ENCODE data around the gene DPYSL5. TPM values are rescaled to one million over a fixed set of nuclear protein-coding genes. Genes with fewer than 3 reads are reported as not detected.

DPYSL5 gene
- total and polyA plus RNA-seq, 9 of the 15 experiments (the other 6 are each of a cell fraction or from before 2014, with no cell fraction given), result 0.06 TPM; not detected in 8

DNA sequence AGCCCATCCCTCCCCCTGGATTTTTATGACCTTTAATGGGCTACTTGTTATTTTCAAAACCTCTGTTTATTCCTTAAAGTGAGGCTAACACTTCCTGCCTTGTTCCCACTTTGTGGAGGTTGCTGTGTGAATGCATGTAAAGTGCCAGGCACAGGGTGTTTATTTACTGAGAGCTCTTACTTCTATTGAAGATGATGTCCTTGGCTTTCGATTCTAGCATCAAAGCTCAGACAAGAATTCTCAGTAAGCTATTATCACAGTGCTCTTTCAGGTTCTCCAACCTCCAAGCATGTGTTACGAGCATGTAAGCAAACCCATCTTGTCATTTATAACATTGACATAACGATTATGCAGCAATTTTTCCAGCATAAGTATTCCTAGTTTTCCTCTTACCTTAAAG, 44.2 kb downstream of the DPYSL5 start:
- no peak overlapping the region for H3K4me3 ChIP-seq
- no peaks in the 10 kb centered on the region for H3K4me1 ChIP-seq (replicated peaks in 1 of 2; ENCODE audit: control insufficient read depth in 2 of 2, insufficient read depth in 2 of 2, low read length in 2 of 2)
- ChIA-PET POLR2A (interaction anchor here (1.3 kb wide), 1 partner anchor 14 kb away, joined by 3 read pairs; no protein-coding TSS in a partner anchor), CTCF (ENCODE audit: low intra/inter-chr PET ratio) (no interaction called here)
- H3K9ac ChIP-seq (ENCODE audit: insufficient read depth in 1 of 2, low read depth in 2 of 2, low read length in 2 of 2), result no peak overlapping the region
- H3K27me3 ChIP-seq (ENCODE audit: control insufficient read depth in 2 of 2, insufficient read depth in 2 of 2, low read length in 2 of 2), result peaks cover 30 to 34% of the 10 kb centered on the region in 2 experiments
- H4K20me1 ChIP-seq (replicated peaks; ENCODE audit: control insufficient read depth, insufficient read depth, low read length), result no peaks in the 10 kb centered on the region
- no peak overlapping the region for H3K4me2 ChIP-seq (ENCODE audit: insufficient read depth, low read length)
- in situ Hi-C loops (cut with MboI) (no loop called here), intact Hi-C loops (cut with micrococcal nuclease) (no loop called here)
- no peak overlapping the region for H2AFZ ChIP-seq (ENCODE audit: low read depth, low read length)
- BruUV-seq (replicated peaks), result no TSS peak
- no peak for FAIRE-seq
- no peaks in the 10 kb centered on the region for H3K79me2 ChIP-seq (ENCODE audit: control insufficient read depth, insufficient read depth, low read length)
- DNase-seq (ENCODE audit: extremely low read depth in 1 of 4, low spot score in 3 of 4), result no peak
- 2% methylated on average over 3 of the region's 3 CpGs for WGBS (ENCODE audit: insufficient coverage, low coverage, missing lambda C conversion rate)
- no peak for ATAC-seq
- H3K27ac ChIP-seq (ENCODE audit: extremely low read depth, low read depth, low read length), result no peak overlapping the region
- H3K36me3 ChIP-seq (ENCODE audit: control insufficient read depth, insufficient read depth, low read length), result no peaks in the 10 kb centered on the region
- H3K9me1 ChIP-seq (ENCODE audit: control insufficient read depth, insufficient read depth, low read length), result no peaks in the 10 kb centered on the region
- H3K9me3 ChIP-seq (replicated peaks; ENCODE audit: control insufficient read depth, insufficient read depth, low read depth, low read length), result no peaks in the 10 kb centered on the region; the same call in 1 of the 2 replicates
- TF ChIP-seq, protein P1, sequence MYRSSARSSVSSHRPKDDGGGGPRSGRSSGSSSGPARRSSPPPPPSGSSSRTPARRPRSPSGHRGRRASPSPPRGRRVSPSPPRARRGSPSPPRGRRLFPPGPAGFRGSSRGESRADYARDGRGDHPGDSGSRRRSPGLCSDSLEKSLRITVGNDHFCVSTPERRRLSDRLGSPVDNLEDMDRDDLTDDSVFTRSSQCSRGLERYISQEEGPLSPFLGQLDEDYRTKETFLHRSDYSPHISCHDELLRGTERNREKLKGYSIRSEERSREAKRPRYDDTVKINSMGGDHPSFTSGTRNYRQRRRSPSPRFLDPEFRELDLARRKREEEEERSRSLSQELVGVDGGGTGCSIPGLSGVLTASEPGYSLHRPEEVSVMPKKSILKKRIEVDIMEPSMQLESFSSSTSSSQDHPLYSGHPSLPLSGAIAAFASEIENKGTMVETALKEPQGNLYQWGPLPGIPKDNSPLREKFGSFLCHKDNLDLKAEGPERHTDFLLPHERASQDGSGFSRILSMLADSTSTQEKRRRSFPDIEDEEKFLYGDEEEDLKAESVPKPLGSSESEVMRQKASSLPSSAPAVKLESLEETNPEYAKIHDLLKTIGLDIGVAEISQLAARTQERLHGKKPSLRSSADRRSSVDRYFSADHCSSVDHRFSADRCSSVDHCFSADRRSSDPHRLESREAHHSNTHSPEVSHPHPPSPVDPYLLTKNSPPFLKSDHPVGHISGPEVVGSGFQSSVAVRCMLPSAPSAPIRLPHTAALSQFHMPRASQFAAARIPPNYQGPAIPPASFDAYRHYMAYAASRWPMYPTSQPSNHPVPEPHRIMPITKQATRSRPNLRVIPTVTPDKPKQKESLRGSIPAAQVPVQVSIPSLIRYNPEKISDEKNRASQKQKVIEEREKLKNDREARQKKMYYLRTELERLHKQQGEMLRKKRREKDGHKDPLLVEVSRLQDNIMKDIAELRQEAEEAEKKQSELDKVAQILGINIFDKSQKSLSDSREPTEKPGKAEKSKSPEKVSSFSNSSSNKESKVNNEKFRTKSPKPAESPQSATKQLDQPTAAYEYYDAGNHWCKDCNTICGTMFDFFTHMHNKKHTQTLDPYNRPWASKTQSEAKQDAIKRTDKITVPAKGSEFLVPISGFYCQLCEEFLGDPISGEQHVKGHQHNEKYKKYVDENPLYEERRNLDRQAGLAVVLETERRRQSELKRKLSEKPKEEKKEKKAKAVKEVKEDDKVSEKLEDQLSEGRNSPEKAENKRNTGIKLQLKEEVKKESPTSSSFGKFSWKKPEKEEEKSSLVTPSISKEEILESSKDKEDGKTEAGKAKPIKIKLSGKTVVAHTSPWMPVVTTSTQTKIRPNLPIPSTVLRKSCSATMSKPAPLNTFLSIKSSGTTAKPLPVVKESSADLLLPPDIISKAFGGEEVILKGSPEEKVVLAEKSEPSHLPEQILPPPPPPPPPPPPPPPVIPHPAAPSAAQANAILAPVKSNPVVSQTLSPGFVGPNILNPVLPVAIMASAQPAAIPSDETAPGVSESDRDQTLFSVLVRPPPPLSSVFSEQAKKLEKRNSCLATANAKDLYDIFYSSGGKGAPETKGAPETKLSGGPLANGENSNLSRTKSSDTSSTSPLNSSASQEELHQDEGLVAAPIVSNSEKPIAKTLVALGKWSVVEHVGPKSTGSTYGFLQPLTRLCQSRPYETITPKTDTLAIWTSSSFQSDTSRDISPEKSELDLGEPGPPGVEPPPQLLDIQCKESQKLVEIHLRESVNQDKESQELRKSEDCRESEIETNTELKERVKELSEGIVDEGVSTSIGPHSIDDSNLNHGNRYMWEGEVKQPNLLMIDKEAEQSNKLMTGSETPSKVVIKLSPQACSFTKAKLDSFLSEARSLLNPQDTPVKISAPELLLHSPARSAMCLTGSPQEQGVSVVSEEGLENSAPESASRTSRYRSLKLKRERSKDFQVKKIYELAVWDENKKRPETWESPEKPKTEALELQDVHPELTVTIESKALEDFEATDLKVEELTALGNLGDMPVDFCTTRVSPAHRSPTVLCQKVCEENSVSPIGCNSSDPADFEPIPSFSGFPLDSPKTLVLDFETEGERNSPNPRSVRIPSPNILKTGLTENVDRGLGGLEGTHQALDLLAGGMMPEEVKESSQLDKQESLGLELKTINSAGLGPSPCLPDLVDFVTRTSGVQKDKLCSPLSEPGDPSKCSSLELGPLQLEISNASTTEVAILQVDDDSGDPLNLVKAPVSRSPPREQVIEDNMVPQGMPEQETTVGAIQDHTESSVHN (IDR thresholded peaks at IDR 0.05; ENCODE audit: borderline replicate concordance in 1 of 2, low read depth in 1 of 2), result no peak
- TF ChIP-seq ZNF668 (CRISPR knock-in tag; IDR thresholded peaks at IDR 0.05) (no peak), ATF1 (CRISPR knock-in tag; IDR thresholded peaks at IDR 0.05) (no peak), ATF1 (tag; IDR thresholded peaks at IDR 0.05) (no peak), ZBTB12 (CRISPR knock-in tag; IDR thresholded peaks at IDR 0.05) (no peak), ZNF384 (IDR thresholded peaks at IDR 0.05; ENCODE audit: low read depth, low read length) (no peak), MCM2 (IDR thresholded peaks at IDR 0.05; ENCODE audit: low read depth) (no peak), ESRRB (CRISPR knock-in tag; IDR thresholded peaks at IDR 0.05; ENCODE audit: borderline replicate concordance) (no peak), RUNX1 (IDR thresholded peaks at IDR 0.05; ENCODE audit: low read depth) (no peak), ZNF699 (CRISPR knock-in tag; IDR thresholded peaks at IDR 0.05; ENCODE audit: insufficient replicate concordance) (no peak), THRA (IDR thresholded peaks at IDR 0.05) (no peak), NR1H2 (CRISPR knock-in tag; IDR thresholded peaks at IDR 0.05) (no peak), ZKSCAN1 (IDR thresholded peaks at IDR 0.05; ENCODE audit: low read depth, low read length) (no peak), CTBP1 (IDR thresholded peaks at IDR 0.05; ENCODE audit: borderline replicate concordance) (no peak)

All from K562 (cell line).